ENCODE measurements around the gene RBM19. TPM values are rescaled to one million over a fixed set of nuclear protein-coding genes. Genes with fewer than 3 reads are reported as not detected.

The RBM19 gene
- polyA plus RNA-seq, 1 experiment: 15.5 TPM

- Histone ChIP-seq H3K36me3 (ENCODE audit: control insufficient read depth, insufficient read depth, low read length) (peaks cover 7% of the 10 kb centered on the region), H3K4me3 (ENCODE audit: low read depth, low read length) (no peak overlapping the region), H3K27me3 (ENCODE audit: control insufficient read depth, insufficient read depth, low read length) (no peaks in the 10 kb centered on the region)
- no peak for TF ChIP-seq CTCF (IDR thresholded peaks at IDR 0.05; ENCODE audit: insufficient read depth, low read depth, low read length)
- no peak for DNase-seq (ENCODE audit: low read depth)
- CTCF ChIA-PET: interaction anchor here (1.1 to 2.4 kb wide), 3 partner anchors 12 to 18 kb away, joined by 4 to 6 read pairs (median 4); no protein-coding TSS in a partner anchor
- POLR2A ChIA-PET: no interaction called here
These were observed 146.6 kb downstream of the RBM19 start for GRCh38 chr12:113819495-113819894.

- peak; percentile 49 for TF ChIP-seq CTCF (IDR thresholded peaks at IDR 0.05; ENCODE audit: insufficient read depth, low read depth, low read length)
- H3K36me3 ChIP-seq (ENCODE audit: control insufficient read depth, insufficient read depth, low read length): peaks cover 7% of the 10 kb centered on the region
- CTCF ChIA-PET: interaction anchor here (1.1 to 2.4 kb wide), 3 partner anchors 12 to 19 kb away, joined by 4 to 6 read pairs (median 4); no protein-coding TSS in a partner anchor
- H3K27me3 ChIP-seq (ENCODE audit: control insufficient read depth, insufficient read depth, low read length): no peaks in the 10 kb centered on the region
- POLR2A ChIA-PET: no interaction called here
- no peak overlapping the region for H3K4me3 ChIP-seq (ENCODE audit: low read depth, low read length)
- no peak for DNase-seq (ENCODE audit: low read depth)
These were observed 147.3 kb downstream of the RBM19 start for GRCh38 chr12:113818833-113819232.

DNA sequence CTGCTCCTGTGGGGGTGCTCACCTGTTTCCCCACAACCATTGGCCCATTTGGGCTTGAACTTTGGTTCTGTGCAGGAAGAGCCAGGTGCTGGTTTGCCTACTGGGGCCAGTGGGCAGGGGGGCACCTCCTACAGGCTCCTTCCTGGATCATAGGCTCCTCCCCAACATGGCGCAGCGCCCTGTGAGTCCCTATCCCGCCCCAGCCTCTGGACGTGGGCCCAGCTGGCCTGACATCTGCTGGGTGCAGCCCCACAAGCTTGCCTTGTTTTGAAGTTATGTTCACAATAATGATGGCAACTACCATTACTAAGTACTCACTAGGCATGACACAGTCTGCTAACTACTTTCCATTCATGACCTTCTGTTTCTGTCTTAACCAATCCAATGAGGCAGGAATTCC is 147.8 kb downstream of the RBM19 start:
- no peak for DNase-seq (ENCODE audit: low read depth)
- Histone ChIP-seq H3K4me3 (ENCODE audit: low read depth, low read length) (no peak overlapping the region), H3K36me3 (ENCODE audit: control insufficient read depth, insufficient read depth, low read length) (peaks cover 7% of the 10 kb centered on the region; the same call in 1 of the 2 replicates), H3K27me3 (ENCODE audit: control insufficient read depth, insufficient read depth, low read length) (no peaks in the 10 kb centered on the region)
- TF ChIP-seq CTCF (IDR thresholded peaks at IDR 0.05; ENCODE audit: insufficient read depth, low read depth, low read length): no peak
- CTCF ChIA-PET: interaction anchor here (2.4 kb wide), 1 partner anchor 19 kb away, joined by 6 read pairs; no protein-coding TSS in a partner anchor
- POLR2A ChIA-PET: no interaction called here

DNA sequence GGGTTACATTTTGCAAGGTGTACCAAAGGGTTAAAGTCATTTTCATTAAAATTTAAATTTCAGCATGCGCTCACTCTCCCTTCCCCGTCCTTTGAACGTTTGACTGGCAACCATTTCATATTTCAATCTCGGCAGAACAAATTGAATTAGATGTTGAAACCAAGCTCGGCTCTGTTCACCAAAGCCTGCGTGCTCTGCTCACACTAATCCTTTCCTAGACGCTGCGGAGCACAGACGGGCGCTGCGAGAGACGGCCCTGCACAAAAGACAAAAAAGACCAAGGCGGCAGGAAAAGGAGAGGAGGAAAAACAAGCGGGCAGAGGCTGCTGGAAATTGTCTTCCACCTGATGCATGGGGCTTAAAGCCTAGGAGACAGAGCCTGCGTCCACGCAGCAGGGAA is 149.3 kb downstream of the RBM19 start:
- no peak for DNase-seq (ENCODE audit: low read depth)
- Histone ChIP-seq H3K36me3 (ENCODE audit: control insufficient read depth, insufficient read depth, low read length) (0 out of 2 replicates have a peak, but pooled peaks cover 6% of the 10 kb centered on the region), H3K27me3 (ENCODE audit: control insufficient read depth, insufficient read depth, low read length) (no peaks in the 10 kb centered on the region), H3K4me3 (ENCODE audit: low read depth, low read length) (no peak overlapping the region)
- POLR2A ChIA-PET: no interaction called here
- CTCF ChIA-PET: no interaction called here
- no peak for TF ChIP-seq CTCF (IDR thresholded peaks at IDR 0.05; ENCODE audit: insufficient read depth, low read depth, low read length)

DNA sequence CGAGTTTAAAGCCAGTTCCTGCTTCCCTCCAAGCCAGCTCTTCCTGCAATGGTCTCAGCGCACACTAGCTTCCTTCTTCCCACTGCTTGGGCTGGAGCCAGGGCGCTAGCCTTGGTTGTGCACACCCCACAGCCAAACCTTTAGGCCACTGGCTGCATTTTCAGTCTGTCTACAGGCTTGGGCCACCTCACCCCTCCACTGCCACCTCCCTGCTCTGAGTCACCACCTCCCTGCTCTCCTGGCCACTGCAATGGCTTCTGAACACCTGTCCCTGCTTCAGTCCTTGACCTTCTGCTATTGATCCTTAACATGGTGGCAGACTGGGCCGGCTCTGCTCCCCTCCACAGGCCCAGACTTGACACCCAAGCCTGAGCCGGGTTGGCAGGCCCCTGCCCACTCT is 151.1 kb downstream of the RBM19 start:
- ChIA-PET POLR2A (no interaction called here), CTCF (no interaction called here)
- peaks cover 5% of the 10 kb centered on the region; the same call in 1 of the 2 replicates for H3K36me3 ChIP-seq (ENCODE audit: control insufficient read depth, insufficient read depth, low read length)
- no peak for TF ChIP-seq CTCF (IDR thresholded peaks at IDR 0.05; ENCODE audit: insufficient read depth, low read depth, low read length)
- no peak overlapping the region for H3K4me3 ChIP-seq (ENCODE audit: low read depth, low read length)
- H3K27me3 ChIP-seq (ENCODE audit: control insufficient read depth, insufficient read depth, low read length): no peaks in the 10 kb centered on the region
- DNase-seq (ENCODE audit: low read depth): no peak
